ENCODE results near the gene CLEC4C. TPM values are rescaled to one million over a fixed set of nuclear protein-coding genes. Genes with fewer than 3 reads are reported as not detected.
"Not testable (repeated sequence)": the region's sequence is repeated elsewhere in the genome, so short reads cannot be mapped to it uniquely, and the experiment has no call there.

The CLEC4C gene, protein sequence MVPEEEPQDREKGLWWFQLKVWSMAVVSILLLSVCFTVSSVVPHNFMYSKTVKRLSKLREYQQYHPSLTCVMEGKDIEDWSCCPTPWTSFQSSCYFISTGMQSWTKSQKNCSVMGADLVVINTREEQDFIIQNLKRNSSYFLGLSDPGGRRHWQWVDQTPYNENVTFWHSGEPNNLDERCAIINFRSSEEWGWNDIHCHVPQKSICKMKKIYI
- total RNA-seq (not detected), polyA plus RNA-seq (not detected)
- long read RNA-seq, donor 1 = 0 reads
- long read RNA-seq, donor 2 = 0 reads

GRCh38 chr12:7747246-7747645, at the start of gene CLEC4C:
CLEC4C (minus strand) TSS chr12:7747375; CDS start chr12:7747348, 27 bp downstream.
- Histone ChIP-seq H3K27ac (no peak within 1 kb of the TSS), H3K9me3 (no peaks in the 10 kb centered on the region), H3K4me3 (no peak within 1 kb of the TSS), H3K36me3 (ENCODE audit: insufficient read depth in 1 of 2, low read depth in 1 of 2) (no peaks in the 10 kb centered on the region), H3K4me1 (no peaks in the 10 kb centered on the region), H3K27me3 (ENCODE audit: insufficient read depth in 3 of 3, low read length in 2 of 3) (no peaks in the 10 kb centered on the region)
- no peak for TF ChIP-seq CTCF (IDR thresholded peaks at IDR 0.05)
- ATAC-seq (no peak), DNase-seq (no peak)
- intact Hi-C loops (cut with DNase I) = no loop called here
- 75 to 86% (median 77%) methylated on average over 5 of the region's 5 CpGs for WGBS, 3 donors

DNA sequence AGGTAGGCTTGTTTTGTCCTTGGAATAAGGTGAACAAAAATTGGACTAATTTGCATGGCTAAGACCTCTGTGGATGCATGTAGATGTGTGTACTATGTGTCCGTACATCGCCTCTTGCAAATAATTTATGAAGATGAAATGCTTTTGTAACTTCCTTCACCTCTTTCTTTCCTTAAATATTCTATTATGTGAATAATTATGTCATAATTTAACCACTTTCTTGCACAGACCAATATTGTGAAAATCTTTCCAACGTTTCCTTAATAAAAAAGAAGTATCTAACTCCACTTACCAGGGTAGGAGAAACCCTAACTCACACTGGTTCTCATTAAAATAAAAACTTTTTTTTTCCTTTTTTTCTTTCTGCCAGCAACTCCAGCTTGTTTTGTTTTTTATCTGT, 46.0 kb upstream of the CLEC4C start:
- Histone ChIP-seq H3K9me3 (no peaks in the 10 kb centered on the region), H3K4me1 (no peaks in the 10 kb centered on the region), H3K27me3 (ENCODE audit: insufficient read depth in 3 of 3, low read length in 2 of 3) (no peaks in the 10 kb centered on the region), H3K4me3 (no peak overlapping the region), H3K27ac (no peak overlapping the region), H3K36me3 (ENCODE audit: insufficient read depth in 1 of 2, low read depth in 1 of 2) (no peaks in the 10 kb centered on the region)
- no peak for ATAC-seq
- no peak for DNase-seq
- WGBS, 3 donors = 53 to 83% (median 56%) methylated on average over 3 of the region's 3 CpGs
- intact Hi-C loops (cut with DNase I) = no loop called here
- no peak for TF ChIP-seq CTCF (IDR thresholded peaks at IDR 0.05)

GRCh38 chr12:7788884-7789528, 41.8 kb upstream of the CLEC4C start, which contains the start of gene NANOG:
NANOG (plus strand) TSS chr12:7789402; CDS start chr12:7789615, 213 bp downstream.
- intact Hi-C loops (cut with DNase I); H3K27me3 ChIP-seq (ENCODE audit: insufficient read depth in 3 of 3, low read length in 2 of 3); H3K27ac ChIP-seq; H3K36me3 ChIP-seq (ENCODE audit: insufficient read depth in 1 of 2, low read depth in 1 of 2); ATAC-seq; DNase-seq; H3K9me3 ChIP-seq; H3K4me1 ChIP-seq; H3K4me3 ChIP-seq: not testable (repeated sequence)
- 45 to 60% (median 55%) methylated on average over 13 of the region's 13 CpGs for WGBS, 3 donors

DNA sequence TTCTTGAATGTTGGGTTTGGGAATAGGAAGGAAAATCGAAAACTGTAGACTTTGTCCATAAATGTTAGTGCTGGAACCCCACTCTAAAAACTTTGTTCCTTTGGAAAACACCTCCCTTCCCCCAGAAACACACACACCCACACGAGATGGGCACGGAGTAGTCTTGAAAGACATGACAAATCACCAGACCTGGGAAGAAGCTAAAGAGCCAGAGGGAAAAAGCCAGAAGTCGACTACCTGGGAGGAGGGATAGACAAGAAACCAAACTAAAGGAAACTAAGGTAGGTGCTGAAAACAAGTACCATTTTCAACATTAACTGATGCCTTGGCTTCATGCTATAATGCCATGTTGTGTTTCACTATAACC, 41.1 kb upstream of the CLEC4C start:
- Histone ChIP-seq H3K9me3 (no peaks in the 10 kb centered on the region), H3K27ac (no peak overlapping the region), H3K27me3 (ENCODE audit: insufficient read depth in 3 of 3, low read length in 2 of 3) (peaks cover 0 to 4% (median 0%) of the 10 kb centered on the region in 3 donors), H3K4me1 (no peaks in the 10 kb centered on the region), H3K36me3 (ENCODE audit: insufficient read depth in 1 of 2, low read depth in 1 of 2) (no peaks in the 10 kb centered on the region), H3K4me3 (no peak overlapping the region)
- intact Hi-C loops (cut with DNase I) = no loop called here
- 18 to 27% (median 20%) methylated on average over 4 of the region's 4 CpGs for WGBS, 3 donors
- DNase-seq (no peak), ATAC-seq (no peak)
- TF ChIP-seq CTCF (IDR thresholded peaks at IDR 0.05) = no peak

DNA sequence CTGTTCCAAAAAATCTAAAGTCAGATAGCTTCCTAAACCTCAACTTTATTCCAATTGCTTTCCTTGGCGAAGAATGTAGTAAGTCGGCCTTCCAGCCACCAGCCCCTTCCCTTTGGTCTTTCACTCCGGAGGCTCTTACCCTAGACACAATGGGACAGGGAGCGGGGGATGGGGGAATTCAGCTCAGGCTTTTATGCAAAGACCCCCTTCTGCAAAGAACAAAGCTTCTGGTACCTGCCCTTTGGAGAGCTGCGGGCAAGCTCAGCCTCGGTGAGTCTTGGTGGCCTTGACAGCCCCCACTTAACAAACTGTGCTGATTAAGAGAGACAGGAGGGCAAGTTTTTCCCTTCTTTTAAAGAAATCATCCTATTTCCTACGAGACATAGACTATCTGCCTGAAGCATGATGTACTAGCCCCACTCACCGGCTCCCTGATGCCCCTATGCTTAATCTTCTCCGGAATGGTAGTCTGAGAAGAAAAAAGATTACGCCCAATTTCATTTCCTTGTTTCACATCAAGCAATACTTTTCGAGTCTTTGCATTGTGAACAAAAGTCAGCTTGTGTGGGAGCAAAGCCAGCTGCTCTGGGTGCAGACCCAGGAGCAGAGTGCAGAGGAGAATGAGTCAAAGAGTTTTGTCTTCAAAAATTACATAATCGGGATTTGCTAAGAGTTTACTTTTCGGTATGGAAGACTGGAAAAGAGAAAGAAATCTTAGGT, 40.6 kb upstream of the CLEC4C start:
- 27 to 35% (median 32%) methylated on average over 13 of the region's 13 CpGs for WGBS, 3 donors
- no peaks in the 10 kb centered on the region for H3K4me1 ChIP-seq

More for the DNA sequence above, 40.6 kb upstream of the CLEC4C start:
- Histone ChIP-seq H3K9me3 (no peaks in the 10 kb centered on the region), H3K36me3 (ENCODE audit: insufficient read depth in 1 of 2, low read depth in 1 of 2) (no peaks in the 10 kb centered on the region), H3K27ac (no peak overlapping the region), H3K27me3 (ENCODE audit: insufficient read depth in 3 of 3, low read length in 2 of 3) (peaks cover 0 to 4% (median 0%) of the 10 kb centered on the region in 3 donors), H3K4me3 (no peak overlapping the region)
- intact Hi-C loops (cut with DNase I) = no loop called here
- ATAC-seq = no peak
- no peak for DNase-seq
- TF ChIP-seq CTCF (IDR thresholded peaks at IDR 0.05) = no peak

Measured in psoas muscle (tissue), 8 donors.